ENCODE measurements around the gene WDFY2. TPM values are rescaled to one million over a fixed set of nuclear protein-coding genes. Genes with fewer than 3 reads are reported as not detected.

The WDFY2 gene
- total and polyA plus RNA-seq, 12 donors = 2.4 to 7.5 (median 5.5) TPM

GRCh38 chr13:51630288-51630615 lies 46.0 kb downstream of the WDFY2 start:
- no peak overlapping the region for H3K27ac ChIP-seq
- H3K9me3 ChIP-seq = no peaks in the 10 kb centered on the region
- no peak overlapping the region for H3K4me3 ChIP-seq
- ATAC-seq = no peak
- no peak for DNase-seq
- TF ChIP-seq, protein P1, sequence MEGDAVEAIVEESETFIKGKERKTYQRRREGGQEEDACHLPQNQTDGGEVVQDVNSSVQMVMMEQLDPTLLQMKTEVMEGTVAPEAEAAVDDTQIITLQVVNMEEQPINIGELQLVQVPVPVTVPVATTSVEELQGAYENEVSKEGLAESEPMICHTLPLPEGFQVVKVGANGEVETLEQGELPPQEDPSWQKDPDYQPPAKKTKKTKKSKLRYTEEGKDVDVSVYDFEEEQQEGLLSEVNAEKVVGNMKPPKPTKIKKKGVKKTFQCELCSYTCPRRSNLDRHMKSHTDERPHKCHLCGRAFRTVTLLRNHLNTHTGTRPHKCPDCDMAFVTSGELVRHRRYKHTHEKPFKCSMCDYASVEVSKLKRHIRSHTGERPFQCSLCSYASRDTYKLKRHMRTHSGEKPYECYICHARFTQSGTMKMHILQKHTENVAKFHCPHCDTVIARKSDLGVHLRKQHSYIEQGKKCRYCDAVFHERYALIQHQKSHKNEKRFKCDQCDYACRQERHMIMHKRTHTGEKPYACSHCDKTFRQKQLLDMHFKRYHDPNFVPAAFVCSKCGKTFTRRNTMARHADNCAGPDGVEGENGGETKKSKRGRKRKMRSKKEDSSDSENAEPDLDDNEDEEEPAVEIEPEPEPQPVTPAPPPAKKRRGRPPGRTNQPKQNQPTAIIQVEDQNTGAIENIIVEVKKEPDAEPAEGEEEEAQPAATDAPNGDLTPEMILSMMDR (IDR thresholded peaks at IDR 0.05) = no peak
- H3K27me3 ChIP-seq = no peaks in the 10 kb centered on the region
- WGBS, 2 donors = 94 to 99% methylated on average over 2 of the region's 2 CpGs
- no peaks in the 10 kb centered on the region for H3K36me3 ChIP-seq
- peaks cover under 1 to 44% (median 33%) of the 10 kb centered on the region in 9 donors for H3K4me1 ChIP-seq
- intact Hi-C loops (cut with DNase I) = no loop called here

DNA sequence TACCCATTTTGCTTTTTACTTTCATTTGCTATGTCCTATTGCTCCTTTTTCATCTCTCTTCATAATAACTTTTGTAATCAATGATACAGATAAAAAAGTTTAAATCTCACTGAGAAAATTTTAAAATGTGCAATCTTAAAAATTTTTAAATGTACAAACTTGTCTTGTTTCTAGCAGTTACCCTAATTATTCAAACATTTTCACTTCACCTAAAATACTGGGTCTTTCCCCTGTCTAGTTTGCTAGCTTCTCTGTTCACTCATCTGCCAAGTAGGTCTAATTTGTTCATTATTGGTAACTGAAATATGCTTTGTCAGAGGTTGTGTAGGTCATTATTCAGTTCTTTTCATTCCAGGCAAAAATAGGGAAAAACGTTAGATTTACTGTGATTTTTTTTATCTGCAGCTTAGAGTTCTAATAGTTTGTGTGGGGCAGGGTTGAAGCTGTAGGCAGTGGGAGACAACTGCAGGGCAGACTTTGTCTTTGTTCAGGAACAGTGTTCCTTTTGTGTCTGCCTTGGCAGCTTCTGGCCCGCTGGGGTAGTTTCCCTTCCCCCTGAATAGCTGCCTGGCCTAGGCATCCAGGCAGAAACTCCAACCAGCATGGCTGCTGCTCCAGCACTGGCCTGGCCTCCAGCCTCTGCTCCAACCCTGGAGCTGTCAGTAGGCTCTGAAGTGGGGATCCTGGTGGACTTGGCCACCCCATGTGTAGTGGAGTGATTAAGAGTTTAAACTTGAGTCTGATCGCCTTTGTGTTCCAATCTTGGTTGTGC lies 48.5 kb downstream of the WDFY2 start:
- peak in 4 of 8 donors; percentile 39 to 53 (median 46) for ATAC-seq
- no peak for DNase-seq
- Histone ChIP-seq H3K27ac (peak overlapping the region in 4 of 10 donors; percentile 4 to 31 (median 21)), H3K9me3 (no peaks in the 10 kb centered on the region), H3K4me1 (peaks cover 0 to 51% (median 28%) of the 10 kb centered on the region in 9 donors), H3K36me3 (no peaks in the 10 kb centered on the region), H3K4me3 (no peak overlapping the region), H3K27me3 (no peaks in the 10 kb centered on the region)
- TF ChIP-seq, protein P1 (IDR thresholded peaks at IDR 0.05) = no peak
- intact Hi-C loops (cut with DNase I) = no loop called here
- 65 to 82% methylated on average over 3 of the region's 3 CpGs for WGBS, 2 donors

DNA sequence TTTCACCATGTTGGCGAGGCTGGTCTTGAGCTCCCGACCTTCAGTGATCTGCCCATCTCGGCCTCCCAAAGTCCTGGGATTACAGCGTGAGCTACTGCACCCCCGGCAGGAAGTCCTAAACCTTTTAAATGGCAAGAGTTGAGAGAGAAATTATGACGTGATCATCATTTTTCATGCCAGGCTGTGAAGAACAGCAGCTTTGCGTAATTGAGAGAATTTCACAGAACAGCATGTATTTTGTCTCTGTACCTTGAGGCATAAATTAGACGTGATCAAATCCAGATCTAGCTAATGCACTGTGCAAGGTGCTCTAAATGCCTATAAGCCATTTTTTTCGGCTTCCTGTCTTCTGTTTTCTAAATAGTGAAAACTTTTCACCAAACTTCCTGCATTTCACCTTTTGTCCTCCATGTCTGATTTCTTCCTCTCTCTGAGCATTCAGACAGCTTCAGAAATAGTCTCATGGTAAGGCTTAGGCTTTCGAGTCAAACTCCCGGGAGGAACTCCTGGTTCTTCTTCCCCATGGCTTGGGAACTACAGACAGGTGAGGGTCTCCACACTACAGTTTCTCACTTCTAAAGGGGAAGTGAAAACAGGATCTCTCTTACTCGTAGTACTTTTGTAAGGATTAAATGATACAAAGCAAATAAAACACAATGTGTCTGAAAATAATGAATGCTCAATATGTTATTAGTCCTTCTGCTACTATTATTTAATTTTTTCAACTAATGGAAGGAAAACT lies 51.0 kb downstream of the WDFY2 start:
- peak overlapping the region in 1 of 10 donors; percentile 37 for H3K27ac ChIP-seq
- H3K4me1 ChIP-seq = peaks cover 0 to 66% (median 40%) of the 10 kb centered on the region in 9 donors
- H3K36me3 ChIP-seq = no peaks in the 10 kb centered on the region
- H3K9me3 ChIP-seq = no peaks in the 10 kb centered on the region
- H3K27me3 ChIP-seq = no peaks in the 10 kb centered on the region
- ATAC-seq (no peak), DNase-seq (no peak)
- TF ChIP-seq, protein P1 (IDR thresholded peaks at IDR 0.05) = no peak
- WGBS, 2 donors = 87 to 90% methylated on average over 12 of the region's 12 CpGs
- no peak overlapping the region for H3K4me3 ChIP-seq
- intact Hi-C loops (cut with DNase I) = no loop called here

DNA sequence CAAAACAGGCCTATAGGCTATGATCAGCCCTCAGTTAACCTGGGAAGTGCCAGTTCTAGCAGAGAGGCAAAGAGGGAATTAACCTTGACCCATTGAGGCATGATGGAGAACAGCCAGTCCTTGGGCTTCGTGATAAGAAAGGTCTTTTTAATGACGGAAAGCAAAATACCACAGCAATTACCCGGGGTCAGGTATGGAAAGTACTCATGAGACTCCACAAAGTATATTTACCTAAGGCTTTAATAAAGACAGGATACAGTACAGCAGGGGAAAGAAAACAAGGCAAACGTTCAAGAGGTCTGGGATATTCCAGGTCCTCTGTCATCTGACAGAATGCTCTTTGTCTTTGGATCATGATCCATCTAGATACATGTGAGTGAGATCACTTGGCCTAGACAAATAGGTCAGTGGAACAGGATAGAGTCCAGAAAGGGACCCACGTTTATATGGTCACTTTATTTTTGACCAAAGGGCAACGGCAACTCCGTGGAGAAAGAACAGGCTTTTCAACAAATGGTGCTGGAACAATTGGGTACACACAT lies 52.2 kb downstream of the WDFY2 start:
- Histone ChIP-seq H3K4me1 (peaks cover 0 to 62% (median 40%) of the 10 kb centered on the region in 9 donors), H3K36me3 (no peaks in the 10 kb centered on the region), H3K27me3 (no peaks in the 10 kb centered on the region), H3K9me3 (no peaks in the 10 kb centered on the region), H3K4me3 (no peak overlapping the region), H3K27ac (no peak overlapping the region)
- intact Hi-C loops (cut with DNase I) = no loop called here
- 34 to 38% methylated on average over 7 of the region's 7 CpGs for WGBS, 2 donors
- TF ChIP-seq, protein P1 (IDR thresholded peaks at IDR 0.05) = no peak
- no peak for DNase-seq
- peak in 4 of 8 donors; percentile 11 to 67 (median 38) for ATAC-seq
